ENCODE measurements around the gene XRCC1.

DNA sequence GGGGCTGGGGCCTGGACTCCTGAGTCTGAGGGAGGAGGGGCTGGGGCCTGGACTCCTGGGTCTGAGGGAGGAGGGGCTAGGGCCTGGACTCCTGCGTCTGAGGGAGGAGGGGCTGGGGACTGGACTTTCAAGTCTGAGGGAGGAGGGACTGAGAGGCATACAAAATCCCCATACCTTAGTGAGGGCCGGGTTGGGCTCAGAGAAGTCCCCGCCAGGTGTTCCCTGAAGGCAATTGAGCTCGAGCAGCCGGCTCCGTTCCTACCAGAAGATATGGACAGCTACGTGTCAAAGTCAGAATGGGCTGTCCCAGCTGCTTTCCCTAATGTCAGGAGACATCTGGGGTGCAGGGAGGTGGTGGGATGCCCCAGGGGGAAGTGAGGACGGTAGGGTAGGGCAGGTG is 80.2 kb downstream of the XRCC1 start:
- TF ChIP-seq ZFP30 (CRISPR knock-in tag; IDR thresholded peaks at IDR 0.05; ENCODE audit: borderline replicate concordance) (no peak), GABPA (tag; conservative IDR thresholded peaks at IDR 0.05; ENCODE audit: low read depth) (no peak), POLR2AphosphoS2 (IDR thresholded peaks at IDR 0.05; ENCODE audit: low read length) (no peak), SETDB1 (IDR thresholded peaks at IDR 0.05; ENCODE audit: low read length) (no peak), POLR2A (conservative IDR thresholded peaks at IDR 0.05) (no peak)
- TF ChIP-seq, protein P1, sequence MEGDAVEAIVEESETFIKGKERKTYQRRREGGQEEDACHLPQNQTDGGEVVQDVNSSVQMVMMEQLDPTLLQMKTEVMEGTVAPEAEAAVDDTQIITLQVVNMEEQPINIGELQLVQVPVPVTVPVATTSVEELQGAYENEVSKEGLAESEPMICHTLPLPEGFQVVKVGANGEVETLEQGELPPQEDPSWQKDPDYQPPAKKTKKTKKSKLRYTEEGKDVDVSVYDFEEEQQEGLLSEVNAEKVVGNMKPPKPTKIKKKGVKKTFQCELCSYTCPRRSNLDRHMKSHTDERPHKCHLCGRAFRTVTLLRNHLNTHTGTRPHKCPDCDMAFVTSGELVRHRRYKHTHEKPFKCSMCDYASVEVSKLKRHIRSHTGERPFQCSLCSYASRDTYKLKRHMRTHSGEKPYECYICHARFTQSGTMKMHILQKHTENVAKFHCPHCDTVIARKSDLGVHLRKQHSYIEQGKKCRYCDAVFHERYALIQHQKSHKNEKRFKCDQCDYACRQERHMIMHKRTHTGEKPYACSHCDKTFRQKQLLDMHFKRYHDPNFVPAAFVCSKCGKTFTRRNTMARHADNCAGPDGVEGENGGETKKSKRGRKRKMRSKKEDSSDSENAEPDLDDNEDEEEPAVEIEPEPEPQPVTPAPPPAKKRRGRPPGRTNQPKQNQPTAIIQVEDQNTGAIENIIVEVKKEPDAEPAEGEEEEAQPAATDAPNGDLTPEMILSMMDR (IDR thresholded peaks at IDR 0.05 in 2 of 3, conservative IDR thresholded peaks at IDR 0.05 in 1 of 3; ENCODE audit: insufficient read depth in 2 of 3, low read depth in 1 of 3, low read length in 3 of 3) = no peak
- TF ChIP-seq, protein P2, sequence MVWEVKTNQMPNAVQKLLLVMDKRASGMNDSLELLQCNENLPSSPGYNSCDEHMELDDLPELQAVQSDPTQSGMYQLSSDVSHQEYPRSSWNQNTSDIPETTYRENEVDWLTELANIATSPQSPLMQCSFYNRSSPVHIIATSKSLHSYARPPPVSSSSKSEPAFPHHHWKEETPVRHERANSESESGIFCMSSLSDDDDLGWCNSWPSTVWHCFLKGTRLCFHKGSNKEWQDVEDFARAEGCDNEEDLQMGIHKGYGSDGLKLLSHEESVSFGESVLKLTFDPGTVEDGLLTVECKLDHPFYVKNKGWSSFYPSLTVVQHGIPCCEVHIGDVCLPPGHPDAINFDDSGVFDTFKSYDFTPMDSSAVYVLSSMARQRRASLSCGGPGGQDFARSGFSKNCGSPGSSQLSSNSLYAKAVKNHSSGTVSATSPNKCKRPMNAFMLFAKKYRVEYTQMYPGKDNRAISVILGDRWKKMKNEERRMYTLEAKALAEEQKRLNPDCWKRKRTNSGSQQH (CRISPR knock-in tag; IDR thresholded peaks at IDR 0.05) = no peak
- TF ChIP-seq, protein P3, sequence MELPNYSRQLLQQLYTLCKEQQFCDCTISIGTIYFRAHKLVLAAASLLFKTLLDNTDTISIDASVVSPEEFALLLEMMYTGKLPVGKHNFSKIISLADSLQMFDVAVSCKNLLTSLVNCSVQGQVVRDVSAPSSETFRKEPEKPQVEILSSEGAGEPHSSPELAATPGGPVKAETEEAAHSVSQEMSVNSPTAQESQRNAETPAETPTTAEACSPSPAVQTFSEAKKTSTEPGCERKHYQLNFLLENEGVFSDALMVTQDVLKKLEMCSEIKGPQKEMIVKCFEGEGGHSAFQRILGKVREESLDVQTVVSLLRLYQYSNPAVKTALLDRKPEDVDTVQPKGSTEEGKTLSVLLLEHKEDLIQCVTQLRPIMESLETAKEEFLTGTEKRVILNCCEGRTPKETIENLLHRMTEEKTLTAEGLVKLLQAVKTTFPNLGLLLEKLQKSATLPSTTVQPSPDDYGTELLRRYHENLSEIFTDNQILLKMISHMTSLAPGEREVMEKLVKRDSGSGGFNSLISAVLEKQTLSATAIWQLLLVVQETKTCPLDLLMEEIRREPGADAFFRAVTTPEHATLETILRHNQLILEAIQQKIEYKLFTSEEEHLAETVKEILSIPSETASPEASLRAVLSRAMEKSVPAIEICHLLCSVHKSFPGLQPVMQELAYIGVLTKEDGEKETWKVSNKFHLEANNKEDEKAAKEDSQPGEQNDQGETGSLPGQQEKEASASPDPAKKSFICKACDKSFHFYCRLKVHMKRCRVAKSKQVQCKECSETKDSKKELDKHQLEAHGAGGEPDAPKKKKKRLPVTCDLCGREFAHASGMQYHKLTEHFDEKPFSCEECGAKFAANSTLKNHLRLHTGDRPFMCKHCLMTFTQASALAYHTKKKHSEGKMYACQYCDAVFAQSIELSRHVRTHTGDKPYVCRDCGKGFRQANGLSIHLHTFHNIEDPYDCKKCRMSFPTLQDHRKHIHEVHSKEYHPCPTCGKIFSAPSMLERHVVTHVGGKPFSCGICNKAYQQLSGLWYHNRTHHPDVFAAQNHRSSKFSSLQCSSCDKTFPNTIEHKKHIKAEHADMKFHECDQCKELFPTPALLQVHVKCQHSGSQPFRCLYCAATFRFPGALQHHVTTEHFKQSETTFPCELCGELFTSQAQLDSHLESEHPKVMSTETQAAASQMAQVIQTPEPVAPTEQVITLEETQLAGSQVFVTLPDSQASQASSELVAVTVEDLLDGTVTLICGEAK (IDR thresholded peaks at IDR 0.05) = no peak
- TF ChIP-seq, protein P3 (CRISPR knock-in tag; IDR thresholded peaks at IDR 0.05) = no peak
